22Rv1 (cell line): ENCODE results near the gene RPRD2.

Experiments
- ZFX ChIP-seq: fragments of 450-650 bp; IDR thresholded peaks from 2 replicates; pipeline ENCODE4 v1.6.1; 2017; ENCODE audit warnings: antibody characterized with exemption, borderline replicate concordance
- TF ChIP-seq, protein P1 (sequence below): fragments of 450-650 bp; IDR thresholded peaks from 2 replicates; pipeline ENCODE4 v1.5.1; 2017; ENCODE audit warnings: mild to moderate bottlenecking

DNA sequence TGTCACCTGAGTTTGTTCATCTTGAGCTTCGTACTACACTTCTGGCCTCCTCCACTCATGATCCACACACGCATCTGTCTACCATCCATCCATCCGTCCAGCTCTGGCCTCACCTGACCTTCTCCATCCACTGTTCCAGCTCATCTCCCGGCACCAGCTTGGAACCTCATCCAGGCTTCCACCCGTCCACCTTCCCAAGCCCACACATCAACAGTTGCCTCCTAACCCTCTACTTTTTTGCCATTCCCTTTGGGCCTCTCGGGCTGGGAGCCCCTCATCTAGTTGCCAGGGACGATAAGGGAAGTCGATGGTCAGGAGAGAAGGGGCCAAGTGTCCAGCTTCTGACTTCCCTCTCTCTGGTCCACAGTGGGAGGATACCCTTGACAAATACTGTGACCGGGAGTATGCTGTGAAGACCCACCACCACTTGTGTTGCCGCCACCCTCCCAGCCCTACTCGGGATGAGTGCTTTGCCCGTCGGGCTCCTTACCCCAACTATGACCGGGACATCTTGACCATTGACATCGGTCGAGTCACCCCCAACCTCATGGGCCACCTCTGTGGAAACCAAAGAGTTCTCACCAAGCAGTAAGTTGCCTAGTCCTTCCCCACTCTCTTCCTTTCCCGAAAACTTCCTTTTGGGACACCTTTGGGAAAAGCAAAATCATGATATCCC lies 148.2 kb downstream of the RPRD2 start:
- TF ChIP-seq, protein P1, sequence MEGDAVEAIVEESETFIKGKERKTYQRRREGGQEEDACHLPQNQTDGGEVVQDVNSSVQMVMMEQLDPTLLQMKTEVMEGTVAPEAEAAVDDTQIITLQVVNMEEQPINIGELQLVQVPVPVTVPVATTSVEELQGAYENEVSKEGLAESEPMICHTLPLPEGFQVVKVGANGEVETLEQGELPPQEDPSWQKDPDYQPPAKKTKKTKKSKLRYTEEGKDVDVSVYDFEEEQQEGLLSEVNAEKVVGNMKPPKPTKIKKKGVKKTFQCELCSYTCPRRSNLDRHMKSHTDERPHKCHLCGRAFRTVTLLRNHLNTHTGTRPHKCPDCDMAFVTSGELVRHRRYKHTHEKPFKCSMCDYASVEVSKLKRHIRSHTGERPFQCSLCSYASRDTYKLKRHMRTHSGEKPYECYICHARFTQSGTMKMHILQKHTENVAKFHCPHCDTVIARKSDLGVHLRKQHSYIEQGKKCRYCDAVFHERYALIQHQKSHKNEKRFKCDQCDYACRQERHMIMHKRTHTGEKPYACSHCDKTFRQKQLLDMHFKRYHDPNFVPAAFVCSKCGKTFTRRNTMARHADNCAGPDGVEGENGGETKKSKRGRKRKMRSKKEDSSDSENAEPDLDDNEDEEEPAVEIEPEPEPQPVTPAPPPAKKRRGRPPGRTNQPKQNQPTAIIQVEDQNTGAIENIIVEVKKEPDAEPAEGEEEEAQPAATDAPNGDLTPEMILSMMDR = no peak
- TF ChIP-seq ZFX = no peak
